ENCODE results near the gene C11orf71.

The C11orf71 gene

GRCh38 chr11:114401311-114401710, 1.0 kb upstream of the C11orf71 start:
- no peak for DNase-seq (ENCODE audit: extremely low read depth, low read depth)
- H3K4me3 ChIP-seq (replicated peaks; ENCODE audit: low read depth, low read length): peak overlapping the region; percentile 93
- TF ChIP-seq, protein P1, sequence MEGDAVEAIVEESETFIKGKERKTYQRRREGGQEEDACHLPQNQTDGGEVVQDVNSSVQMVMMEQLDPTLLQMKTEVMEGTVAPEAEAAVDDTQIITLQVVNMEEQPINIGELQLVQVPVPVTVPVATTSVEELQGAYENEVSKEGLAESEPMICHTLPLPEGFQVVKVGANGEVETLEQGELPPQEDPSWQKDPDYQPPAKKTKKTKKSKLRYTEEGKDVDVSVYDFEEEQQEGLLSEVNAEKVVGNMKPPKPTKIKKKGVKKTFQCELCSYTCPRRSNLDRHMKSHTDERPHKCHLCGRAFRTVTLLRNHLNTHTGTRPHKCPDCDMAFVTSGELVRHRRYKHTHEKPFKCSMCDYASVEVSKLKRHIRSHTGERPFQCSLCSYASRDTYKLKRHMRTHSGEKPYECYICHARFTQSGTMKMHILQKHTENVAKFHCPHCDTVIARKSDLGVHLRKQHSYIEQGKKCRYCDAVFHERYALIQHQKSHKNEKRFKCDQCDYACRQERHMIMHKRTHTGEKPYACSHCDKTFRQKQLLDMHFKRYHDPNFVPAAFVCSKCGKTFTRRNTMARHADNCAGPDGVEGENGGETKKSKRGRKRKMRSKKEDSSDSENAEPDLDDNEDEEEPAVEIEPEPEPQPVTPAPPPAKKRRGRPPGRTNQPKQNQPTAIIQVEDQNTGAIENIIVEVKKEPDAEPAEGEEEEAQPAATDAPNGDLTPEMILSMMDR (IDR thresholded peaks at IDR 0.05; ENCODE audit: low read depth, low read length, missing control alignments): no peak

GRCh38 chr11:114400915-114401223, 558 bp upstream of the C11orf71 start:
- peak overlapping the region; percentile 93 for H3K4me3 ChIP-seq (replicated peaks; ENCODE audit: low read depth, low read length)
- DNase-seq (ENCODE audit: extremely low read depth, low read depth): no peak
- TF ChIP-seq, protein P1 (IDR thresholded peaks at IDR 0.05; ENCODE audit: low read depth, low read length, missing control alignments): no peak

DNA sequence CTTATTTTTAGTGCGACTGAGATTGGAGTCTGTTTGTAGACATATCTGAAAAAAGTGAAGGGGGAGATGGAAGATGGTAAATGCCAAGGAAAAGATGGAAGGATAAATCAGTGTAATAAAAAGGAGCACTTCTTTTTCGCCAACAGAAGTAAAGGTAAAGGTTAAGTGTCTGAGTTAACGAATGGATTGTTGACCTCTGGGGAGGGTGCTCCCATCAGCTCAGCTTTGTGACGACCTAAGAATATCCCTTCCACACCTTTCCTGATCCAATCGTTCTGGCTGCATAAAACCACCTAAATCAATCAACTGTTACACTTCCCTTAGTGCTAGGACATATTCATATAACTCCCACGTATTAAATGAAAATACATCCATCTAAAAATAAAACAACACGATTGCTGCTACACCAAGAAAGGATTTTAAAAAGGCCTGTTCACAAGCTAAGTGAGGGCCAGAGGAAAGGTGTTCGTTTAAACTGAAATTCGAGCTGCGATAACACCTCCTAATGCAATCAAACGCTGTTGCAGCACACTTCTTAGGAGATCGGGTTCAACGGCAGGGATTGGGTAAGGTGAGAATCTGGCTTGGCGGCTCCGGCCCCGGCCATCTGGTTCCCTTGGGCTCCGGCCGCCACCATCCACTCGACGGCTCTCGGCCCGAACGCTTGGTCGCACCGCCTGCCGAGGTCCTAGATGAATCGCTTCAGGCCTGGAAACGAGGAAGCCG, 658 bp downstream of the C11orf71 start:
- TF ChIP-seq, protein P1 (IDR thresholded peaks at IDR 0.05; ENCODE audit: low read depth, low read length, missing control alignments): no peak
- DNase-seq (ENCODE audit: extremely low read depth, low read depth): no peak
- peak overlapping the region; percentile 93 for H3K4me3 ChIP-seq (replicated peaks; ENCODE audit: low read depth, low read length)

- TF ChIP-seq, protein P1 (IDR thresholded peaks at IDR 0.05; ENCODE audit: low read depth, low read length, missing control alignments): no peak
- DNase-seq (ENCODE audit: extremely low read depth, low read depth): no peak
- H3K4me3 ChIP-seq (replicated peaks; ENCODE audit: low read depth, low read length): peak overlapping the region; percentile 93; the same call in 1 of the 2 replicates
These were observed 1.9 kb downstream of the C11orf71 start for GRCh38 chr11:114398303-114398920.

DNA sequence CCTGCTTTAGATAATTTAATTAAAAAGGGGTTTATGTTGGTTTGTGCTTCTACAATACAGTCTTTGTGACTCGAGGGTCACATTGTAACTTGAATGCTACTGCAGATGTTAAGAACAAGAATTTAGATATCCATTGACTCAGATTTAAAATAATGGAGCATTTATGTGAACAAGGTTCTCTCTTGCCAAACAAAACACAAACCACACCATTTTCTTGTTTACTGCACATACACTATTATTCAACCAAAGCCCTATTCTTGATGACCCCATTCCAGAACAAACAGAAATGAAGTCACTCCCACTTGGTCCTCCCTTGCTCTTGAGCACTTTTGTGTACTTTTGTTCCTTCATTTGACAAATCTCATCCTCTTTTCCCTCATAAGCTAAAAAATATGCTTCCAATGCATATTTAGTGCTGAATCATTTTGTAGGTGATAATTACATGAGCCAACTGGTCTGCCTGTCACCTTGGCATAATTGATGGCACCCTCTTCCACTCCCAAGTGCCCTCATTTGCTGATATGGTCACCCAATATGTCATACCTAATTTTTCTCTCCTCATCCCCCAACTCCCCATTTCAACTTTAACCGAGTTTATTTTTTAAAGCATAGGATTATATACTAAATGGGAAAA, 2.8 kb downstream of the C11orf71 start:
- no peak for DNase-seq (ENCODE audit: extremely low read depth, low read depth)
- TF ChIP-seq, protein P1 (IDR thresholded peaks at IDR 0.05; ENCODE audit: low read depth, low read length, missing control alignments): no peak
- no peak overlapping the region for H3K4me3 ChIP-seq (replicated peaks; ENCODE audit: low read depth, low read length)

DNA sequence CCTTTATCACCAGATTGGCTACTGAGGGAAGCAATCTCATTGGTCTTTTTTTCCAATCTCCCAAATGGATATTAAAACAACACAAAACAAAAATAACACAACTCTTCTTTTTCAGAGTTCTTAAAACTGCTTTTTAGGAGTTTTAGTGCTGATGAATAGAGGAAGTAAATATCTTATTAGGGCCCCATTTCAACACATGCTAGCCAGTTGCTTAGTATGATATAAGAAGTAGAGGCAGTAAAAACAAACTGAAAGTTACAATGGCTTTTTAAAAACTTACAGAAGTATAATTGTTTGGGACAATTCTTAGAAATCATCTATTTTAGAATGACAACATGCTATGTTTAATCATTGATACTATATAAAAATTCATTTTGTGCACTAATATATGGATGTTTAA, 3.4 kb downstream of the C11orf71 start:
- no peak overlapping the region for H3K4me3 ChIP-seq (replicated peaks; ENCODE audit: low read depth, low read length)
- TF ChIP-seq, protein P1 (IDR thresholded peaks at IDR 0.05; ENCODE audit: low read depth, low read length, missing control alignments): no peak
- DNase-seq (ENCODE audit: extremely low read depth, low read depth): no peak

All from HFF-Myc (cell line).